KOPT-K1 (cell line): ENCODE measurements around the gene RPL4.

Experiments
- H3K27ac ChIP-seq: fragments of 200-600 bp; sonication (generic); 2 replicates; pipeline ENCODE4 v1.5.1; 2016; ENCODE audit warnings: antibody characterized with exemption, mild to moderate bottlenecking, low read depth, low read length; ENCODE audit not compliant: poor library complexity, severe bottlenecking
- H3K36me3 ChIP-seq: fragments of 200-600 bp; sonication (generic); 2 replicates; pipeline ENCODE4 v1.5.1; 2017; ENCODE audit warnings: antibody characterized with exemption, mild to moderate bottlenecking, low read length, moderate library complexity; ENCODE audit not compliant: insufficient read depth
- H3K9me3 ChIP-seq: fragments of 200-600 bp; sonication (generic); 2 replicates; pipeline ENCODE4 v1.5.1; 2017; ENCODE audit warnings: antibody characterized with exemption, low read length, mild to moderate bottlenecking; ENCODE audit not compliant: insufficient read depth, poor library complexity, severe bottlenecking

RPL4 gene

GRCh38 chr15:66452420-66452819 lies 52.2 kb downstream of the RPL4 start:
- H3K36me3 ChIP-seq: peaks cover 32% of the 10 kb centered on the region

More at GRCh38 chr15:66452420-66452819, 52.2 kb downstream of the RPL4 start:
- Histone ChIP-seq H3K9me3 (no peaks in the 10 kb centered on the region), H3K27ac (no peak overlapping the region)
